Measurements from ENCODE around the gene ZNF469.
"Not testable (repeated sequence)": the region's sequence is repeated elsewhere in the genome, so short reads cannot be mapped to it uniquely, and the experiment has no call there.

Gene ZNF469

GRCh38 chr16:88355093-88355388 lies 27.7 kb upstream of the ZNF469 start:
- no peak overlapping the region for H3K9ac ChIP-seq (ENCODE audit: insufficient read length)
- TF ChIP-seq FOXP2 (optimal IDR thresholded peaks at IDR 0.05; ENCODE audit: control extremely low read depth, extremely low read length, insufficient read depth) = no peak
- TF ChIP-seq POLR2AphosphoS5 (IDR thresholded peaks at IDR 0.05; ENCODE audit: borderline replicate concordance, low read depth, low read length) = no peak
- TF ChIP-seq EZH2 (IDR thresholded peaks at IDR 0.05) = no peak
- no peaks in the 10 kb centered on the region for H3K9me3 ChIP-seq (ENCODE audit: low read depth, low read length)
- no peaks in the 10 kb centered on the region for H3K36me3 ChIP-seq (ENCODE audit: insufficient read depth, low read length)
- DNase-seq (ENCODE audit: low read depth, low spot score) = no peak
- H3K4me3 ChIP-seq = no peak overlapping the region
- H3K27ac ChIP-seq = no peak overlapping the region

- no peak overlapping the region for H3K9ac ChIP-seq (ENCODE audit: insufficient read length)
- no peak overlapping the region for H3K4me3 ChIP-seq
- DNase-seq (ENCODE audit: low read depth, low spot score) = no peak
- H3K36me3 ChIP-seq (ENCODE audit: insufficient read depth, low read length) = no peaks in the 10 kb centered on the region
- H3K27ac ChIP-seq = no peak overlapping the region
- TF ChIP-seq EZH2 (IDR thresholded peaks at IDR 0.05) (no peak), POLR2AphosphoS5 (IDR thresholded peaks at IDR 0.05; ENCODE audit: borderline replicate concordance, low read depth, low read length) (no peak), FOXP2 (optimal IDR thresholded peaks at IDR 0.05; ENCODE audit: control extremely low read depth, extremely low read length, insufficient read depth) (no peak)
- H3K9me3 ChIP-seq (ENCODE audit: low read depth, low read length) = no peaks in the 10 kb centered on the region
These were observed 27.2 kb upstream of the ZNF469 start for GRCh38 chr16:88355389-88356123.

- Histone ChIP-seq H3K9me3 (ENCODE audit: low read depth, low read length) (no peaks in the 10 kb centered on the region), H3K4me3 (no peak overlapping the region), H3K27ac (no peak overlapping the region), H3K9ac (ENCODE audit: insufficient read length) (no peak overlapping the region), H3K36me3 (ENCODE audit: insufficient read depth, low read length) (no peaks in the 10 kb centered on the region)
- no peak for TF ChIP-seq EZH2 (IDR thresholded peaks at IDR 0.05)
- no peak for TF ChIP-seq POLR2AphosphoS5 (IDR thresholded peaks at IDR 0.05; ENCODE audit: borderline replicate concordance, low read depth, low read length)
- TF ChIP-seq FOXP2 (optimal IDR thresholded peaks at IDR 0.05; ENCODE audit: control extremely low read depth, extremely low read length, insufficient read depth) = no peak
- DNase-seq (ENCODE audit: low read depth, low spot score) = no peak
These were observed 26.5 kb upstream of the ZNF469 start for GRCh38 chr16:88356124-88356726.

- H3K9me3 ChIP-seq (ENCODE audit: low read depth, low read length) = no peaks in the 10 kb centered on the region
- no peak overlapping the region for H3K9ac ChIP-seq (ENCODE audit: insufficient read length)
- H3K36me3 ChIP-seq (ENCODE audit: insufficient read depth, low read length) = no peaks in the 10 kb centered on the region
- H3K27ac ChIP-seq = no peak overlapping the region
- no peak for DNase-seq (ENCODE audit: low read depth, low spot score)
- TF ChIP-seq POLR2AphosphoS5 (IDR thresholded peaks at IDR 0.05; ENCODE audit: borderline replicate concordance, low read depth, low read length) = no peak
- H3K4me3 ChIP-seq = no peak overlapping the region
These were observed 26.0 kb upstream of the ZNF469 start for GRCh38 chr16:88356727-88357199.

GRCh38 chr16:88357317-88358022 lies 25.3 kb upstream of the ZNF469 start:
- no peak overlapping the region for H3K27ac ChIP-seq
- no peak overlapping the region for H3K4me3 ChIP-seq
- no peak overlapping the region for H3K9ac ChIP-seq (ENCODE audit: insufficient read length)
- H3K36me3 ChIP-seq (ENCODE audit: insufficient read depth, low read length) = no peaks in the 10 kb centered on the region
- no peak for TF ChIP-seq POLR2AphosphoS5 (IDR thresholded peaks at IDR 0.05; ENCODE audit: borderline replicate concordance, low read depth, low read length)
- no peak for DNase-seq (ENCODE audit: low read depth, low spot score)
- H3K9me3 ChIP-seq (ENCODE audit: low read depth, low read length) = no peaks in the 10 kb centered on the region

GRCh38 chr16:88358023-88358420 lies 24.7 kb upstream of the ZNF469 start:
- Histone ChIP-seq H3K9ac (ENCODE audit: insufficient read length) (no peak overlapping the region), H3K27ac (no peak overlapping the region), H3K4me3 (no peak overlapping the region), H3K9me3 (ENCODE audit: low read depth, low read length) (no peaks in the 10 kb centered on the region), H3K36me3 (ENCODE audit: insufficient read depth, low read length) (no peaks in the 10 kb centered on the region)
- DNase-seq (ENCODE audit: low read depth, low spot score) = no peak
- TF ChIP-seq POLR2AphosphoS5 (IDR thresholded peaks at IDR 0.05; ENCODE audit: borderline replicate concordance, low read depth, low read length) (no peak), EZH2 (IDR thresholded peaks at IDR 0.05) (no peak), FOXP2 (optimal IDR thresholded peaks at IDR 0.05; ENCODE audit: control extremely low read depth, extremely low read length, insufficient read depth) (no peak)

- Histone ChIP-seq H3K27ac (no peak overlapping the region), H3K9me3 (ENCODE audit: low read depth, low read length) (no peaks in the 10 kb centered on the region)
- no peak for DNase-seq (ENCODE audit: low read depth, low spot score)
These were observed 23.8 kb upstream of the ZNF469 start for GRCh38 chr16:88359008-88359407.

GRCh38 chr16:88360401-88360800 lies 22.4 kb upstream of the ZNF469 start:
- H3K36me3 ChIP-seq (ENCODE audit: insufficient read depth, low read length); H3K9me3 ChIP-seq (ENCODE audit: low read depth, low read length); H3K9ac ChIP-seq (ENCODE audit: insufficient read length); DNase-seq (ENCODE audit: low read depth, low spot score); H3K27ac ChIP-seq; H3K4me3 ChIP-seq: not testable (repeated sequence)

More at GRCh38 chr16:88359008-88359407, 23.8 kb upstream of the ZNF469 start:
- Histone ChIP-seq H3K9ac (ENCODE audit: insufficient read length) (no peak overlapping the region), H3K4me3 (no peak overlapping the region), H3K36me3 (ENCODE audit: insufficient read depth, low read length) (no peaks in the 10 kb centered on the region)
- TF ChIP-seq POLR2AphosphoS5 (IDR thresholded peaks at IDR 0.05; ENCODE audit: borderline replicate concordance, low read depth, low read length) (no peak), EZH2 (IDR thresholded peaks at IDR 0.05) (no peak)

- no peaks in the 10 kb centered on the region for H3K36me3 ChIP-seq (ENCODE audit: insufficient read depth, low read length)
- no peaks in the 10 kb centered on the region for H3K9me3 ChIP-seq (ENCODE audit: low read depth, low read length)
- no peak overlapping the region for H3K27ac ChIP-seq
- H3K4me3 ChIP-seq = no peak overlapping the region
- TF ChIP-seq POLR2AphosphoS5 (IDR thresholded peaks at IDR 0.05; ENCODE audit: borderline replicate concordance, low read depth, low read length) (no peak), EZH2 (IDR thresholded peaks at IDR 0.05) (no peak), FOXP2 (optimal IDR thresholded peaks at IDR 0.05; ENCODE audit: control extremely low read depth, extremely low read length, insufficient read depth) (no peak)
- H3K9ac ChIP-seq (ENCODE audit: insufficient read length) = no peak overlapping the region
- DNase-seq (ENCODE audit: low read depth, low spot score) = no peak
These were observed 21.8 kb upstream of the ZNF469 start for GRCh38 chr16:88360999-88361398.

Data from SK-N-MC (cell line).